Right lung (tissue), 10 donors: Measurements from ENCODE around the gene PDZRN3. TPM values are rescaled to one million over a fixed set of nuclear protein-coding genes. Genes with fewer than 3 reads are reported as not detected.

Source experiments
- DNase-seq, 2 donors: peaks; one replicate each; pipeline ENCODE4 v3.0.0-alpha.2; 2013
- long read RNA-seq, 8 donors: transcript quantifications; one replicate each; lab custom pipeline, GENCODE V29; 2026
- polyA plus RNA-seq, 5 donors: library from polyadenylated mRNA; unstranded; fragments of 120-200 nt; gene quantifications; one replicate each; pipeline versions ENCODE4 v1.2.1 to v1.2.3, GENCODE V29; 2013; ENCODE audit warnings: inconsistent platforms in 1 of 5, low replicate concordance in 1 of 5; ENCODE audit not compliant: insufficient read length in 5 of 5, insufficient read depth in 1 of 5

Gene PDZRN3
- polyA plus RNA-seq: 10 to 100 TPM; 54.6 to 83.1 (median 70.1) TPM
- long read RNA-seq, donor 1, full-length matches to known transcripts: 13 of 13 reads
- long read RNA-seq, donor 1, partial matches to known transcripts: 0 of 13 reads
- long read RNA-seq, donor 1, other reads (novel, unspliced or antisense): 0 of 13 reads
- long read RNA-seq, donor 2, full-length matches to known transcripts: 6 of 6 reads
- long read RNA-seq, donor 2, partial matches to known transcripts: 0 of 6 reads
- long read RNA-seq, donor 2, other reads (novel, unspliced or antisense): 0 of 6 reads
- long read RNA-seq, donor 3, full-length matches to known transcripts: 9 of 40 reads
- long read RNA-seq, donor 3, partial matches to known transcripts: 31 of 40 reads
- long read RNA-seq, donor 3, other reads (novel, unspliced or antisense): 0 of 40 reads
- long read RNA-seq, donor 4, full-length matches to known transcripts: 9 of 9 reads
- long read RNA-seq, donor 4, partial matches to known transcripts: 0 of 9 reads
- long read RNA-seq, donor 4, other reads (novel, unspliced or antisense): 0 of 9 reads
- long read RNA-seq, donor 5, full-length matches to known transcripts: 3 of 11 reads
- long read RNA-seq, donor 5, partial matches to known transcripts: 8 of 11 reads
- long read RNA-seq, donor 5, other reads (novel, unspliced or antisense): 0 of 11 reads
- long read RNA-seq, donor 6, full-length matches to known transcripts: 16 of 16 reads
- long read RNA-seq, donor 6, partial matches to known transcripts: 0 of 16 reads
- long read RNA-seq, donor 6, other reads (novel, unspliced or antisense): 0 of 16 reads
- long read RNA-seq, donor 7, full-length matches to known transcripts: 12 of 12 reads
- long read RNA-seq, donor 7, partial matches to known transcripts: 0 of 12 reads
- long read RNA-seq, donor 7, other reads (novel, unspliced or antisense): 0 of 12 reads
- long read RNA-seq, donor 8, full-length matches to known transcripts: 7 of 7 reads
- long read RNA-seq, donor 8, partial matches to known transcripts: 0 of 7 reads
- long read RNA-seq, donor 8, other reads (novel, unspliced or antisense): 0 of 7 reads

DNA sequence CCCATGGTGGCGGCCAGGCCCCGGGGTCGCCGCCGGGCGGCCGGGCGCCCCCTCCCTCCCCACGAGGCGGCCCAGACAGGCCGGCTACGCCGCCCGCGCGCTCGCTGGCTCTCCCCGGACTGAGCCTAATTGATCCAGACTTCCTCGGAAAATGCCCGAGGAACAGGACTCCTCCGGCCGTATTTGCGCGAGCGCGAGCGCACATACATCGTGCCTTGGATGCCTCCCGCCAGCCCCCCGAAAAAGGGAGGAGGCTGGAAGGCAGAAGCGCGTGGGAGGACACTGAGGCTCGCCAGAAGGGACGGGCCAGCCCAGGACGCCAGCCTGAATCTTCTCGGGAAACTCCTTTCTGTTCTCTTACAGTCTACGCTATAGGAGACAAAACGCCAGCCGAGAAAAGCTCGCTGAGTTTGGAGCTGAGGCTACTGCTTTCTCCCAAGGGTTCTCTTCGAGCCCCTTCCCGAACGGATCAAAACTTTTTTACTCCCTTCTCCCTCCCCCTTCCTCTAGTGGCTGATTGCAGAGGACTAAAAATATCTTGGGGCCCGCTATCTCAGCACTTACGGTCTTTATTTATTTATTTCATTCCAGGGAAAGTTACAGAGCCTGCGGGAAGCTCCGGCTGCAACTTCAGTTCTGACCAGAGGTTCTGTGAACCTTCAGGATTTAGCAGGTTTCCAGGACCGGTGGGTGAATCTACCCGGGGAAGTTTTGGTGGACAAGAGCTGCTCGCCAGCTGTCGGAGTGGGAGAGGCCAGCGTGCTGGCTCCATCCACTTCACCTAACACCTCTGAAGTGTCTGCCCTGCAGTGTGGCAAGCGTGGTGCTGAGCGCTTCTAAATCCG, at the start of gene PDZRN3:
Gene PDZRN3, minus strand, starts transcription at position 121 of the 845 bp plus-strand sequence.
- peak; percentile 81 to 84 for DNase-seq

GRCh38 chr3:73674280-73674679, 49.5 kb upstream of the PDZRN3 start:
- DNase-seq: no peak

- DNase-seq: no peak
Observed at GRCh38 chr3:73669260-73669659, 44.5 kb upstream of the PDZRN3 start.

DNA sequence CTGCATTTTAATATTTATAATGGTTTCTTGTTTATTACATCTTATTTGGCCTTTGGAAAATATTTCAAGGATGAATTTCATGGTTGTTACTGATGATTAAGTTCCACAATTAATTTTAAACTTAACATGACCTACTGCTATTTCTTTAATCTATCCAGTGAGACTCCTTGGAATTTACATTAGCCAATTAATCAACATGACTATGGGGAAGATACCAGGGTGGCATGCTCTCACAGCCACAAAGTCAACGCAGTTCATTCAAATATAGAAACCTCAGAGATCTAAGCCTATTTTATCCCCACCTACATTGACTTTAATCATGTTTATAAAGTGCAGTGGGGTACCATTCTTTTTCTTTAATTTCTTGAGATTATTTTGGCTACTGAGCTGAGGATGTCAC, 43.6 kb upstream of the PDZRN3 start:
- no peak for DNase-seq

DNA sequence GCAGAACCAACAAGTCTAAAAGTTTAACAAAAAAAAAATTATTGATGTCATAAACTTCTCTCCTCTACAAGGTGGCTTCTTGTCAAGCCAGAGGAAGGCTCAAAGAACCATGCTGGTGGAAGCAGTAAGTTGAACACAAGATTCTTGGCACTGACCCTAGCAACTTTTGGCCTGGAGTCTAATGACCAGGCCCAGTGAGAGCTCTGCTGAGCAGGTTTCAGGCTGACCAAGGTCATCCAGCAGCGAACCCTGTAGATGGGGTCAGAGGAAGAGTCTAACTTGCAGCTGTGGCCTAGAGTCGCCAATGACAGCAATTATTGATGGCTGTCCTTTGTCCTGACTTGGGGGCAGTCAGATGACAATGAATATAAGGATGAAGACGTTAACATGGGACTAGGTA, 43.1 kb upstream of the PDZRN3 start:
- no peak for DNase-seq

DNA sequence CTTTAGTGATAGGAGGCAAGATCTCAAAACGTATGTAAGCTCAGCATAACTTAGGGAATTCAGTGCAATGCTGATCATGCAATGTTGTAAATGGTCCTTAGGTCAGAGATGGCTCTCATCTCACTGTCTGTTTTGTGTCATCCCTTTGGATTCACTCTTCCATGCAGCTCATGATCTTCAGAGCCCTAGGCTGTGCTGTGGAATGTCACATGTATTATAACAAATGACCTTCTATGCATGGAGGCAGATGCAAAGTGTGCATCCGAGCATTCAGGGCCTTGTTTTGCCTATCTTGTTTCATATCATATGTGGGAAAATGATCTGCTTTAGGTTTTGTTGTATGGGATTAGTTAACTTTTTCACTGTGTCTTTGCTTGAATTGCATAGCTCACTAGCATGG, 40.5 kb upstream of the PDZRN3 start:
- DNase-seq: no peak

DNA sequence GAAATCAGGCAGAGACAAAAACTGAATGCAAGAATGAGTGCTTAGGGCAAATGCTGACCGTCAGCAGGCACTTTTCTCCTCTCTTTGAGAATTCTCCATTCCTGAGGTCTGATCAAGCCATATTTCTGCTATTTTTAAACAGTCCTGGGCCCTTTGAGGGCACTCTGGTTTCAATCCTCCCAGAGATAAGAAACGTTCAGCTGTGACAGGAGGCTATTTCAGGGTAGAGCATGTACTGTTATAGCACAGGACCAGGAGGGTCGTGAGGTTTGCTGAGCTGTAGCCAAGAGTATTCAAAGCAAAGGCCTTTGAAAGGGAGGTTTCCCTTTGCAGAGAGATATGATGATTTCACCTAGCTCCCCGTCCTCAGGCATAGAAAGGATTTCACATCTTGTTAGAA, 39.6 kb upstream of the PDZRN3 start:
- no peak for DNase-seq

DNA sequence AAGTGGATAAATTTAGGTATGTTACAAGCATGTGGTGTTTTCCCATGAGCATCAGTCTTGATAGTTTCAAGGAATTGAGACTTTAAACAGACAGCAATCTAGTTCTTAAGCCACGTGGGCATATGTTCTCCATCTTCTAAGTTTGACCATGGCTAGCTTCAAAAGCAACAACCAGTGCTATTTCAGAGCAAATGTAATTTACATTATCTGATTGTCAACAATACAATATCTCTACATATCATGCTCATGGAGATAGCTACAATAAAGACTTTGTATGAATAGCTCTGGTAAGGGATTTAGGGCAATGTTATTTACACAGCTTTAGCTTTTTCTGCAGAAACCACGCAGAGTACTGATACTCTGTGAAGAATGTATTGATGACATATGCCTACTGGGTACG, 38.8 kb upstream of the PDZRN3 start:
- no peak for DNase-seq

GRCh38 chr3:73661265-73661664, 36.5 kb upstream of the PDZRN3 start:
- no peak for DNase-seq

DNA sequence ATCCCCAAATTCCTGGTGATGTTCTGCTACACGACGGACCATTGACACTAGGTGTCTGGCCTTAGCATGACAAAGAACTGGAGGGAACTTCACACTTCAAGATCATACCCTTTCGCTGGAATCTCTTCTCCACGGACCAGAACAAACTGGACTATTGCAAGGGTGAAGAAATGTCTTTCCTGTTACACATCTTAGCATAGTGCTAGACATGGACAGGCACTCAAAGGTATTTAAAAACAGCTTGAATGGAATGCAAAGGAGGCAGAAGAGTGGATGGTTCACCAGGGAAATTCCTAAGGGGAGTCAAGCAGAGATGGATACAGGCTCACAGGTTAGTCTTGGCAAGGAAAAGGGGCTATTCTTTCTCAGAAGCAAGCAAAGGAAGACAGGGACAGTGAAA, 33.5 kb upstream of the PDZRN3 start:
- DNase-seq: no peak

DNA sequence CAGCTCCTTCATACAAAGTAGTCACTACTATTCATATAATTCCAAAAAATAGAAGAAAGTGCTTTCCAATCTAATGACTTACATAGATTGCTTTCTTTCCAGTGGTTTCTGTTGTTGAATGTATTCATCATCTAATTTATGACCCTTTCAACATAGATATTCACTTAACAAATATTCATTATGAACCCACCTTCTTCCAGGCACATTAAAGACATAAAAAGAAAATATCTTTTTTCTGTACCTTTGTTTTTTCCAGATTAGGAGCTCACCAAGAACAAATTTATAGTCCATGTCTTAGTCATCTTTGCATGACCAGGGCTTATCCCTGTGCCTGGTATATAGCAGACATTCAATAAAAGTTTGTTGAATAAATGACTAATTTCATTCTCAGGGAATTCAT, 32.4 kb upstream of the PDZRN3 start:
- DNase-seq: no peak

DNA sequence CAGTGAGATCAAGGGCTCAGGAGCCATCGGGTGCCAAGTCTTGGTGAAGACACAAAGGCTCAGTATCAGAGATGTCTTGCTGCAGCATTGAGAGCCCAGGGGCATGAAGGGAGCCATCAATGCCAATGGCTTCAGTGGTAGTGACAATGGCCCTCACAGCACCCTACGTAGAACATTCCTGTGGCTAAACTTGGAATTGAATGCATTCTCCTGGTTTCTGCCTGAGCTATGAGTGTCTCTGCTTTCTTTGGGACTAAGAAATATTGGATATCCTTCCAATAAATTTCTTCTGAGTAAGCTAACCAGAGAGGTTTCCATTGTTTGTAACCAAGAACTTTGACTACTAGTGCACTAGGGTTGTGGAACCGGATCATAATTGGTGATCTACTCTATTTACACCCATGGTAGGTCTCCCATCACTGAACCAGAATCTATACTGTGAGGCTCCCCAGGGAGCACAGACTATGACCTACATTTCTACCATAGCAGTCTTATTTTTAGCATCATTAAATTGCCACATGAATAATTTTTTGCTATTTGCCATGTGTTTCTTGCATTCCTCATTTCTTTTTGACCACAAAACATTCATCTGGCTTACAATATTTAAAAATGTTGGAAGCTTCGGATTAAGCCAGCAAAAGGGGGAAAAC, 31.6 kb upstream of the PDZRN3 start:
- DNase-seq: no peak

DNA sequence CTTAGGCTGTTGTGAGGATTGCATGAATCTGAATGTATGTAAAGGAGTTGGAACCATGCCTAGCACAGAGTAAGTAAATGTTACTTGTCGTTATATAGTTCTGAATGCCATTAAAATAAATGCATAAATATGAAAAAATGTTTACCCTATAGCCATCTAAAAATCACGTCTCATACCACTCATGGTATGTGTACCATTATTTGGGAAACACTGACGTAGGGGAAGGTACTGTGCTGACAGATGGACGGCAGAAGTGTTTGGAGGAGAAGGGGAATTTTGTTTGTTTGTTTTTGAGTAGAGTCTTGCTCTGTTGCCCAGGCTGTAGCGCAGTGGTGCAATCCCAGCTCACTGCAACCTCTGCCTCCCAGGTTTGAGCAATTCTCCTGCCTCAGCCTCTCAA, 30.5 kb upstream of the PDZRN3 start:
- DNase-seq: no peak

GRCh38 chr3:73653877-73654276, 29.1 kb upstream of the PDZRN3 start:
- DNase-seq: peak; percentile 35 to 46

DNA sequence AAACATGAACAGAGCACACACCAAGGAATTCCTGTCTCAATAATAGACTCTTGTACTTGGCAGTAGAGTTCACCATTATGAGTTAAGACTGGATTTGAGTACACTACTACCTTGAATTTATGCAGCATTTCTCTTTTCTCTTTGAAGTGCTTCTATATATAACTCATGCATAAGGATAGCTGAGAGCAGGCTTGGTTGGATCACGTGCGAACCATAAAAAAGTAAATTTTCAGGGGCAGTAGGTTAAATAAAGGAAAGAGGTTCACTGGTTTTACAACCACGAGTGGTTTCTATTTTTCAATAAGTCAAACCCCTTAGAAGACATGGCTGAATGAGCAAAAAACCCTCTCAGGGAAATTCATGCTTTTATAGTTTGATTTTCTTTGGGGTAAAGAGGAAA, 28.6 kb upstream of the PDZRN3 start:
- DNase-seq: no peak

GRCh38 chr3:73652896-73653295, 28.2 kb upstream of the PDZRN3 start:
- DNase-seq: no peak

- DNase-seq: no peak
Observed at GRCh38 chr3:73637042-73637441, 12.3 kb upstream of the PDZRN3 start.

GRCh38 chr3:73635254-73635653, 10.5 kb upstream of the PDZRN3 start:
- DNase-seq: no peak

DNA sequence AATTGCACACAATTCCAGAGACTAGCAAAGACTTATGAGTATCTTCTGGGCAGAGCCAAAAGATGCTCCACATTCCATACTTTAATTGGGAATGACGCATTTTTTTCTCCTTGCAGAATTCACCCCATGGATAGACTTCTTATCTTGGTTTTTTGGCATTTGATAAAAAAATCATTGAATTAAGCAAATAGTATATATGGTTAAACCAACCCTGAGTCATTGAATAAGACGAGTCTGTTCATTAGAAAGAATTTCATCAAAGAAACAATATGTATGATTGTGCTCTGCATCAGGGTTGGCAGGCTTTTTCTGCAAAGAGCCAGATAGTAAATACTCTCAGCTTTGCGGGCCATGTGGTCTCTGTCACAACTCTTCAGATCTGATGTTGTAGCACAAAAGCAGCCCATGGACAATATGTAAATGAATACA, 9.2 kb upstream of the PDZRN3 start:
- DNase-seq: no peak

DNA sequence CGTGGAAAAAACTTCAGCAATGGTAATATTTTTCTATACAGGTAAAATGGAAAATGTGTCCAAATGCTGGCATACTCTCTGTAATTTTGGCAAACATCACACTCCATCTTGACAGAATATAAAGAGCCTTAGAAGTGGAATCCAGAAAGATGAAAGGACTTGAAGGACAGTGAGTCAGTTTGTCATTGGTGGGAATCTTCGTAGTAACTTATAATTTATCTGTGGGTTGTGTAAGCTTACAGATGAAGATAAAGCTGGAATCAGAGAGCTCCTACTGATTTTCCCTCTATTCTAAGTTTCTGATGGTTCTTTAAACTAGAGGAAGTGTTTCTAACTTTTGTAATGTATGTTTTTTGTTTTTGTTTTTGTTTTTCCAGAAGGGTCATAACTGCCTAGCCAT, 8.7 kb upstream of the PDZRN3 start:
- no peak for DNase-seq

DNA sequence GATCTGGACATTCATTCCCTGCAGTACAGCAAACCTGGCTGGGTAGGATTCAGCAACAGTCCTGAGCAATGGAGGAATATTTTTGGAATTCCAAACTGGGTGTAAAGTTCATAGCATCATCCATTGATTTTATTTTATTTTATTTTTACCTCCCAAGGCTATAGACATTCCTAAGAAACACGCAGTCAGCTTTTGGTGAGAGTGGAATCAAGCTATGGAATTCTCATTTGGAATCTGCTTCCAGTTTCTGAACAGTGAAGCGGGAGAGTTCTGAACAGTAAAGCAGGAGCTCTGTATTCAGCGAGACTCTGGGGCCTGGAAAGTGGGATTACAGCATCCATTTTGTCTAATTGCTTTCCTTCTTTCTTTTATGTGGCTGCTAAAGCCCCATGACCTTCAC, 1.4 kb upstream of the PDZRN3 start:
- no peak for DNase-seq
